Tibial nerve (tissue), 4 donors: ENCODE measurements around the gene CNPY1.

Experiments
- CTCF ChIP-seq, 5 experiments: fragments of 200-600 bp in 3 of 5; fragments of 450-650 bp in 2 of 5; sonication (generic) in 3 of 5; IDR thresholded peaks; one replicate each; pipeline ENCODE4 v1.5.1; 2016 to 2019; ENCODE audit warnings: antibody characterized with exemption in 5 of 5, mild to moderate bottlenecking in 3 of 5, moderate library complexity in 2 of 5
- EP300 ChIP-seq, 2 donors: sonication (generic); formaldehyde crosslinking; IDR thresholded peaks; one replicate each; pipeline ENCODE4 v1.6.1; 2017; ENCODE audit warnings: antibody characterized with exemption in 2 of 2, mild to moderate bottlenecking in 1 of 2
- POLR2A ChIP-seq, 2 donors: fragments of 450-650 bp; IDR thresholded peaks; one replicate each; pipeline ENCODE4 v1.6.1; 2017; ENCODE audit warnings: antibody characterized with exemption in 2 of 2, mild to moderate bottlenecking in 2 of 2, moderate library complexity in 2 of 2

GRCh38 chr7:155574556-155575290, 28.4 kb upstream of the CNPY1 start:
- TF ChIP-seq POLR2A (IDR thresholded peaks at IDR 0.05) (no peak), EP300 (IDR thresholded peaks at IDR 0.05) (no peak), CTCF (IDR thresholded peaks at IDR 0.05) (no peak)
